GM21360 (cell line): ENCODE measurements around the gene QSER1.
"Not testable (repeated sequence)": the region's sequence is repeated elsewhere in the genome, so short reads cannot be mapped to it uniquely, and the experiment has no call there.

Experiments
- ATAC-seq: cut with Tn5 transposase; IDR thresholded peaks from one replicate; pipeline ENCODE4 v1.9.1; 2021; ENCODE audit warnings: mild to moderate bottlenecking, moderate library complexity; ENCODE audit not compliant: unreplicated experiment

The QSER1 gene

GRCh38 chr11:32991898-32992297 lies 99.3 kb downstream of the QSER1 start:
- no peak for ATAC-seq

- ATAC-seq, result no peak
Observed at GRCh38 chr11:33000181-33000580, 107.6 kb downstream of the QSER1 start.

- no peak for ATAC-seq
Observed at GRCh38 chr11:33001281-33001680, 108.7 kb downstream of the QSER1 start.

- ATAC-seq, result no peak
Observed at GRCh38 chr11:33001751-33002542, 109.3 kb downstream of the QSER1 start.

- ATAC-seq, result no peak
Observed at GRCh38 chr11:33005175-33005574, 112.6 kb downstream of the QSER1 start.

- ATAC-seq, result no peak
Observed at GRCh38 chr11:33006010-33006409, 113.4 kb downstream of the QSER1 start.

- ATAC-seq, result no peak
Observed at GRCh38 chr11:33013755-33014154, 121.1 kb downstream of the QSER1 start.

- ATAC-seq, result peak; percentile 71
Observed at GRCh38 chr11:33015621-33016551, 123.3 kb downstream of the QSER1 start, which contains the start of gene DEPDC7. DEPDC7 (plus strand) TSS chr11:33015878; CDS start chr11:33015956, 78 bp downstream.

- ATAC-seq, result no peak
Observed at GRCh38 chr11:33016654-33017053, 124.0 kb downstream of the QSER1 start.

- no peak for ATAC-seq
Observed at GRCh38 chr11:33017478-33017877, 124.9 kb downstream of the QSER1 start.

GRCh38 chr11:33017965-33018364 lies 125.4 kb downstream of the QSER1 start:
- ATAC-seq, result no peak

- ATAC-seq, result no peak
Observed at GRCh38 chr11:33018840-33019239, 126.2 kb downstream of the QSER1 start.

GRCh38 chr11:33021501-33021900 lies 128.9 kb downstream of the QSER1 start:
- ATAC-seq, result no peak

- no peak for ATAC-seq
Observed at GRCh38 chr11:33021937-33022336, 129.3 kb downstream of the QSER1 start.

- no peak for ATAC-seq
Observed at GRCh38 chr11:33025339-33025722, 132.7 kb downstream of the QSER1 start.

- no peak for ATAC-seq
Observed at GRCh38 chr11:33027233-33027632, 134.6 kb downstream of the QSER1 start.

GRCh38 chr11:33027846-33028536 lies 135.4 kb downstream of the QSER1 start:
- ATAC-seq, result no peak

- no peak for ATAC-seq
Observed at GRCh38 chr11:33028537-33028914, 135.9 kb downstream of the QSER1 start.

- ATAC-seq, result not testable (repeated sequence)
Observed at GRCh38 chr11:33029218-33029617, 136.6 kb downstream of the QSER1 start.
